ENCODE results near the gene MYLK.

The MYLK gene

GRCh38 chr3:123798550-123798949 lies 85.6 kb downstream of the MYLK start:
- FAIRE-seq (no peak), DNase-seq (ENCODE audit: insufficient read length, low spot score) (no peak)

GRCh38 chr3:123795471-123796251 lies 88.5 kb downstream of the MYLK start:
- no peak for DNase-seq (ENCODE audit: insufficient read length, low spot score)
- FAIRE-seq: no peak

- DNase-seq (ENCODE audit: insufficient read length, low spot score) (no peak), FAIRE-seq (no peak)
These were observed 90.7 kb downstream of the MYLK start for GRCh38 chr3:123793425-123793824.

GRCh38 chr3:123792473-123793201 lies 91.5 kb downstream of the MYLK start:
- FAIRE-seq (no peak), DNase-seq (ENCODE audit: insufficient read length, low spot score) (no peak)

- DNase-seq (ENCODE audit: insufficient read length, low spot score): no peak
- FAIRE-seq: no peak
These were observed 92.2 kb downstream of the MYLK start for GRCh38 chr3:123791898-123792297.

GRCh38 chr3:123791417-123791816 lies 92.7 kb downstream of the MYLK start:
- DNase-seq (ENCODE audit: insufficient read length, low spot score) (no peak), FAIRE-seq (no peak)

- DNase-seq (ENCODE audit: insufficient read length, low spot score) (no peak), FAIRE-seq (no peak)
These were observed 93.1 kb downstream of the MYLK start for GRCh38 chr3:123791073-123791370.

- FAIRE-seq: no peak
These were observed 93.7 kb downstream of the MYLK start for GRCh38 chr3:123790254-123791072.

GRCh38 chr3:123789760-123790159 lies 94.4 kb downstream of the MYLK start:
- no peak for FAIRE-seq
- DNase-seq (ENCODE audit: insufficient read length, low spot score): no peak

More at GRCh38 chr3:123790254-123791072, 93.7 kb downstream of the MYLK start:
- DNase-seq (ENCODE audit: insufficient read length, low spot score): no peak

GRCh38 chr3:123789160-123789559 lies 95.0 kb downstream of the MYLK start:
- DNase-seq (ENCODE audit: insufficient read length, low spot score) (no peak), FAIRE-seq (no peak)

- no peak for FAIRE-seq
- DNase-seq (ENCODE audit: insufficient read length, low spot score): no peak
These were observed 95.4 kb downstream of the MYLK start for GRCh38 chr3:123788710-123789109.

- no peak for DNase-seq (ENCODE audit: insufficient read length, low spot score)
- FAIRE-seq: no peak
These were observed 97.0 kb downstream of the MYLK start for GRCh38 chr3:123787133-123787532.

- DNase-seq (ENCODE audit: insufficient read length, low spot score): no peak
These were observed 98.5 kb downstream of the MYLK start for GRCh38 chr3:123785602-123786001.

GRCh38 chr3:123783811-123784210 lies 100.3 kb downstream of the MYLK start:
- FAIRE-seq (no peak), DNase-seq (ENCODE audit: insufficient read length, low spot score) (no peak)

More at GRCh38 chr3:123785602-123786001, 98.5 kb downstream of the MYLK start:
- FAIRE-seq: no peak

GRCh38 chr3:123783050-123783689 lies 101.0 kb downstream of the MYLK start:
- FAIRE-seq (no peak), DNase-seq (ENCODE audit: insufficient read length, low spot score) (no peak)

- DNase-seq (ENCODE audit: insufficient read length, low spot score) (no peak), FAIRE-seq (no peak)
These were observed 101.6 kb downstream of the MYLK start for GRCh38 chr3:123782488-123782887.

GRCh38 chr3:123781571-123782275 lies 102.4 kb downstream of the MYLK start:
- FAIRE-seq (no peak), DNase-seq (ENCODE audit: insufficient read length, low spot score) (no peak)

- no peak for DNase-seq (ENCODE audit: insufficient read length, low spot score)
- no peak for FAIRE-seq
These were observed 103.0 kb downstream of the MYLK start for GRCh38 chr3:123781138-123781537.

- DNase-seq (ENCODE audit: insufficient read length, low spot score) (no peak), FAIRE-seq (no peak)
These were observed 103.5 kb downstream of the MYLK start for GRCh38 chr3:123780656-123781055.

- no peak for DNase-seq (ENCODE audit: insufficient read length, low spot score)
- FAIRE-seq: no peak
These were observed 104.4 kb downstream of the MYLK start for GRCh38 chr3:123779655-123780231.
